Activated T-helper 1 cell treated with anti-CD3 and anti-CD28 coated beads, Interleukin-2, amount 50 U/mL, for 16 hours (primary cell): ENCODE data around the gene DNAH17.

Source experiments
- DNase-seq, 2 donors: peaks; one replicate each; pipeline ENCODE4 v3.0.0-alpha.2; 2020; ENCODE audit warnings: low read depth in 1 of 2, low spot score in 1 of 2

Gene DNAH17

DNA sequence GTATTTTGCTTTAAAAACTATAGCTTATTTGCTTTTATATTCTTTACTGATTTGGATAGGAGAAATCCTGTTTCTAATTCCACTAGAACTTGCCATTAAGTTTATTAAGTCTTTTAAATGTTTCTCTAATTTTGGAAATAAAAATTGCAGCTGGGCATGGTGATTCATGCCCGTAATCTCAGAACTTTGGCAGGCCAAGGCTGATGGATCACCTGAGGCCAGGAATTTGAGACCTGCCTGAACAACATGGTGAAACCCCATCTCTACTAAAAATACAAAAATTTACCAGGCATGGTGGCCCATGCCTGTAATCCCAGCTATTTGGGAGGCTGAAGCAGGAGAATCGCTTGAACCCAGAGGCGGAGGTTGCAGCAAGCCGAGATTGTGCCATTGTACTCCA is 30.7 kb downstream of the DNAH17 start:
- no peak for DNase-seq

DNA sequence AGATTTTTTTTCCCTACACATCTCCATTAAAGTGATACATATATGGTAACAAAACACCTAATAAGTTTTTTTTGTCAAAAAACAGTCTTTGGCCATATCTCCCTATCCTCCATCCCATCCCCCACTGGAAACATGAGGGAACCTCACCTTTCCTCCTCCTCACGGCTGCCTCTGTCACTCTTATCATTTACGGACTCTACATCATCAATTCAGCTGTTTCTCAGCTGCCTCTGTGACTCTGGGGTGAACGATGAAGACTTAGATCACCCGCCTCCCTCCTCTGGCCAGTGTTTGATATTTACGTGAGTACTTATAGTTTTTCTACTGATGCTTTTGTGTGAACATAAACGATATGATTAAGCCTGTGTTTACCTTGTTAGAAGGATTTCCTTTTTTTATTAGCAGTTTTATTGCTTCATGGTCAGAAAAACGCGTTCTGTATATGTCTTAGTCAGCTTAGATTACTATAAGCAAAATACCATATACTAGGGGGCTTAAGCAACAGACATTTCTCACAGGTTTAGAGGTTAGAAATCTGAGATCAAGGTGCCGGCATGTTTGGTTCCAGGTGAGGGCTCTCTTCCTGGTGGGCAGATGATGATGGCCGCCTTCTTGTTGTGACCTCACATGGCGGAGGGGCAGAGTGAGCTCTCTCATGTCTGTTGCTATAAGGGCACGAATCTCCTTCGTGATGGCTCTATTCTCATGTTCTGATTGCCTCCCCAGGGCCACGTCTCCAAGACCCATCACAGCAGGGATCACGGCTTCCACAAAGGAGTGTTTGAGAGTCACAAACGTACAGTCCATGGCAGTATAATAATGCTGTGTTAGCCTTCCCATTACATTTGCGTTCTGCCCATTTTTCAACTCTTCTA is 32.1 kb downstream of the DNAH17 start:
- no peak for DNase-seq

GRCh38 chr17:78541488-78542206 is 35.5 kb downstream of the DNAH17 start:
- DNase-seq: no peak

DNA sequence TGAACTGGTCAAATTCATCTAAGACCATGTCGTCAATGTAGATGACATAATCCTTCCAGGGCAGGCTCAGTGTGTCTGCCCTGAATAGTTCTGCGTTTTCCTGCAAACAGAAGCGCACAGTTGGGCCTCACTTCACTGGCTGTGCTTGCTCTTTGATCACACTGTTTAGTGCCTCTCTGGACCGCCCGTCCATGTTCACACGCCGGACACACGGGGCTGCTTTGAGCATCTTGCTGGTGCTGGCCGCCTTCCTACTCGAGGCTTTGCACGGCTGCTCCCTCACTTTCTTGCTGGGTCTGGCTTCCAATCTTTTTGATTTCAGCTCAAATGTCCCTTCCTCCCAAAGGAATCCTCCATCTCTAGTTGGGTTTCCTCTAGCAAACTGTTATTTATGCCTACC is 37.4 kb downstream of the DNAH17 start:
- DNase-seq: no peak

DNA sequence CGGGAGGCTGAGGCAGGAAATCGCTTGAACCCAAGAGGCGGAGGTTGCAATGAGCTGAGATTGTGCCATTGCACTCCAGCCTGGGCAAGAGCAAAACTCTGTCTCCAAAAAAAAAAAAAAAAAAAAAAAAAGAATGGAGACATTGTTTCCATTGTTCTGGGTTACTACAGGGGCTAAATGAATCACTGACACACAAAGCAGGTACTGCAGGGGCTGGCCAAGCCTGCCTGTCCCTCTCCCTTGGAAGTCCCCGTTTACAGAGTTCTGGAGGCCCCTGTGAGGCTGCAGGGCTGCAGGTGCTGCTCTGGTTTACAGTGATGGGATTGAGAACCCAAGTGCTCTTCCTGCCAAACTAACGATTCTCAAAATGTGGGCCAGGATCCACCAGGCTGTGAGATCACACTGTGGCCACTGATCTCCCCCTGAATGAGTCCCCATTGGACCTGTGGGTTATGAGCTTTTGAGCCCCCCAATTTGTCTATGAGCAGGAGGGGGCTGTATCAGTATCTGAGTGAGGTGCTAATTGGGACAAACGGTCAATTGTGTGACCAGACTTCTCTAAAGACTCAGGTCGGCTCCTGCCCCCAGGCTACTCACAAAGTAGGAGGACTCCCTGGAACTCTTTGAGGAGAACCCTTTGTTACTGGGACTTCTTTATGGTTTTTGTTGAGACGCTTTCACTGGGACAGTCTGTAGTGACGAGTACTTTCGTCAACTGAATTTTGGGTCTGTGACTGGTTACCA is 39.0 kb downstream of the DNAH17 start:
- DNase-seq: no peak

DNA sequence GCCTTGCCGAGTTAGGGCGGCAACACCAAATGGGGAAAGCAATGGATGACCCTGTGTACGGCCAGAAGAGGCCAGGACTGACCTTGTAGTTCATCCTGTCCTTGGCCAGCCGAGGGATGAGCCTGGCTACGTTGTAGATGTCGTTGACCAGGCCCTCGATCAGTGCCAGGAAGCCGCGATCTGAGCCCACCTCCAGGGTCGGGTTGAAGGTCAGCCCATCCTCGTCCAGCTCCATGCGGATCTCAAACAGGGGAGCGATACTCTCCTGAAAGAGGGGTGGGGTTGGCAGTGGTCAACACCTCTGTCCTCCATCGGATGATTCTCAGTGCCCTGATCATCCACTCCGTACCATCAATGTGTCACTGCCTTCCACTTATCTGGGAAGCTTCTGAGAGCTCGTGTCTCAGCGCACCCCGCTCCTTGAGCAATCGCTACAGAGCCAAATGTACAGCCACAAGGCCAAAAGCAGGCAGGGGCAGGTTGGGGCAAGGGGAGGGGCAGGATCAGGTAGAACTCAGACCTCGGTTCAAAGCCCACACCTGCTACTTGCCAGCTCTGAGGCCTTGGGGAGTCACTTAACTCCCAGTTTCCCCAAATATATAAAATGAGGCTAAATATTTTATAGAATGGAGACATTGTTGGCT is 39.9 kb downstream of the DNAH17 start:
- DNase-seq: no peak

- DNase-seq: no peak
These were observed 41.7 kb downstream of the DNAH17 start for GRCh38 chr17:78535273-78536197.

GRCh38 chr17:78534492-78535272 is 42.5 kb downstream of the DNAH17 start:
- no peak for DNase-seq

DNA sequence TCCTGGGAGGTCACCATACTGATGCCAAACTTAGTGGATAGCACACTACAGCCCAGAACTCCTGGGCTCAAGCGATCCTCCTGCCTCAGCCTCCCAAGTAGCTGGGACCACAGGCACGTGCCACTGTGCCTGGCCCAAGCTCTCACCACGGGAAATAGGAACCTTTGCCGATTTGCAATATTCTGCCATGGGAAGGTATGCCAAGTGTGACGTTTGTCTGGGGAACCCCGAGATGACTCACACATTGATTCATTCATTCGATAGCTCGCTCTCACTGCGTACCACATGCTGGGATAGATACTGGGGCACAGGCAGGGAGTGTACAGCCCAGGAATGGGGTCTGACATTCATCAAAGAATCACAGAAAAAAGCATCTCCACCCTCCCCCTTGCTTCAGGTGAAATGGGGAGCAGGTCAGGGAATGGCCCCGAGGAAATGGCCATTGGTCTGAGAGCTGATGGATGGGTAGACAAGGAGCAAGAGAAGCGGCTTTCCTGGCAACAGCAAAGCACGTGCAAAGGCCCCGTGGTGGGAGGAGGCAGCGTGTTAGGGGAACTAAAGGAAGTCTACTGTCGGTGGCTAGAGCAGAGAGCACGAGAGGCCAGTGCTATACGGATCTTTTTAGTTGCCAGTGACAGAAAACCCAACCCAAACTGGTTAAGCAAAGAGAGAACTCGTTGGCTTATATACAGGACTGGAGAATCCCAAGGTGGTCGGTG is 44.1 kb downstream of the DNAH17 start:
- no peak for DNase-seq

DNA sequence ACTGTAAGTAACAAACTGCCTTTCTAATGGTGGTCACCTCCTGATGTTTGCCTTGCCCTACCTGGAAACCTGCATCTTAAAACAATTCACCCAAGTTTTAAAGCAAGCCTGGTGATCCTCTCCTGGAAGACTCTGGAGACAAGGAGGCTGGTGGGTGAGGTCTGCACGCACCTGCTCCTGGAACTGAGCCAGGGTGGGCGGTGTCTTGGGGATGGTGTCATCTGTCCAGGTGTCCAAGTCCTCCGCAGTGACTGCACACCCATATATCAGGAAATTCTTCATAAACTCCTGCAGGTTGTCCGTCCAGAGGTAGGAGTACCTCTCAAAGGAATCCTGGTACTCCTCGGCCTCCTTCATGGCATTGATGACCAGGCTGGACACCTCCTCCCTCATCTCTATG is 44.9 kb downstream of the DNAH17 start:
- DNase-seq: no peak

DNA sequence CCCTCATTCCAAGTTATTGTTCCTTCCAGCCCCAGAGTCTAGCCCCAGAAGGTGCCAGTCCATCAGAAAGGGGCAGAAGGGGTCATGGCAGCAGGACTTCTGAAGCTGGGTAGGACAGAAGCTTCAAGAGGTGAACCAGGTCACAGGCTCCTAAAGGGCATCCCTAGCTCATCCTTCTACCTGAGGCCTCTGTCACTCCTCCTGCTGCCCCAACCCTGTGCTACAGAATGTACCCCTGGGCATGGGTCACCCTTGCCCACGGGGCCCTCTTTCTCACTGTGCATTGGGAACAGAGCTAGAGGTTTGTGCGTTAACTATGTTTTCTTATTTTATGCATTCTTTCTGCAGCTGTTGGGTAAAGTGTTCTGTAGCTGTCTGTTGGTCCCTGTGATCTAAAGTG is 46.5 kb downstream of the DNAH17 start:
- DNase-seq: no peak

DNA sequence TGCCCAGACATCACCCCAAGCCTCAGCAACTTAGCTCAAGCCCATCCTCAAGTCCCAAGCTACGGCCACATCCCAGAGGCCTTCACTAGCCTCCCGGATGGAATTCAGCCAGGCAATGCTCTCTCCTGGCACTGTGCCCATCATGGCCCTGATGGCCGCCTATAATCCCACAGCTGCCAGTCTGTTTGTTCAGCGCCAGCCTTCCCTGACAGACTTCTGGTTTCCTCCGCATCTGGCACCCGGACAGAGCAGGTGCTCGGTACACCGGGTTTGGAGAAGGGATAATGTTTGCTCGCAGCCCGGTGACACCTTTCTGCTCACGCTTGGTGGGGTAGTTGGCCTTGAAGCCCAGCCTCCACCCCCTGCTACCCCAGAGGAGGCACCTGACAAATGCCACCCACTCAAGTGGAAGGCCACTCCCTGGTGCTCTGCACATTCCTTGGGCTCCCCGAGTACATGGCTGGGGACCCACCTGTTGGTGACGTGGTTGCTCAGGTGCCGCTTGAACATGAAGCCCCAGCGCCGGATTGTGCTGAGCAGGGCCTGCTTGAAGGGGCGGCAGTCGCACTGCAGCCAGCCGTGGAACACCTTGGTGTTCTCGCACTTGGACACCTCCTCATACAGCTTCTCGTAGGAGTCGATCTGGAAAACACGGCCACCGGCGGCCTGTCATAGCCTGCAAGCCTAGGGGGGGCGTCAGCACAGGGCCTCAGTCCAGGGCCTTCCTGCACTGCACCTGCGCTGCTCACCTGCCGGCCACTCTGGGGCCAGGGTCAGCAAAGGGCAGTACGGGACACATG is 47.1 kb downstream of the DNAH17 start:
- no peak for DNase-seq

DNA sequence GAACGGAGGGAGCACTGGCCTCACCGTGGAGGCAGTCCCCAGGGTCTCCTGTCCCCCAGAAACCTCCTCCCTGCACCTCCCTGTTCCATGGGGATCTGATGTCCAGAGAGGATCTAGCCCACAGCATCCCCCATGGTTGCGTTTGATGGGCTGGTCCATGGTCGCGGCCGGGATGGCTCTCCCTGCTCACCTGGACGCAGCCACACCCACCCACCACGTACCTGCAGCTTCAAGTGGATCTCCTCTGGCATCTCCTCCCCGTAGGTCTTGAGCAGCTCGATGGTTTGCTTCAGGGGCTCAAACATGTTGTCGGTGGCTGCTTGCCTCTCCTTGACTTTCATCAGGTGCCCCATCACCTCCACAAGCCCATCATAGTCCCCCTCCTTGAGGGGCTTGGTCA is 47.9 kb downstream of the DNAH17 start:
- DNase-seq: no peak

GRCh38 chr17:78528541-78528940 is 48.7 kb downstream of the DNAH17 start:
- DNase-seq: no peak

GRCh38 chr17:78527345-78527744 is 49.9 kb downstream of the DNAH17 start:
- DNase-seq: no peak

- DNase-seq: no peak
These were observed 50.8 kb downstream of the DNAH17 start for GRCh38 chr17:78526231-78527025.

DNA sequence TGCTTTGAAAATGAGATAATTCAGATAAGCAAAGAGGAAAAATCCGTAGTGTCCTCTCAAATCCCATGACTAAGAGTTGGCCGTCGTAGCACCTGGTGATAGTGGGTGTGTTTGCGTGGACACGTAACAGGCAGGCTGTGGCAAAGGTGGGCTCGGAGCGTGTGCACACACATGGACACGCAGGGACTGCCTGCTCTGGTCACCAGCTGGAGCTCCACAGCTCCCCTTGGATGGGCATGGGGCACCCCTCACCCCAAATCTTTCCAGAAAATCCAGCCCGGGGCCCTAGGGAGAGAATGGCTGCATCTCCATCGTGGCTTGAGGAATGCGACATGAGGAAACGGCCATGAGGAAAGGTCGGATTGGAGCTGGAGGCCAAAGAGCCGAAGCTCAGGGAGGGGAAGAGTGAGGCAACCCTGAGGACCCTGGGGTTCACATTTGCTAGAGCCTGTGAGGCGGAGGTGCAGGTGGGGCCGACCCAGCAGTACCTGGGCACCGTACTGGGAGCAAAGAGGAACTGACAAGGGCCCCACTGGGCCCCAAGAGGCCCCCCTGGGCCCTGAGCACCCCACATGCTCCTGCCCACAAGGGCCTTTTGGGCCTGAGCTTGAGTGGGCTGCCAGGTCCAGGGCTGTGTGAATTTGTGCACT is 51.6 kb downstream of the DNAH17 start:
- no peak for DNase-seq
